ENCODE results near the gene GALNT2.

The GALNT2 gene

DNA sequence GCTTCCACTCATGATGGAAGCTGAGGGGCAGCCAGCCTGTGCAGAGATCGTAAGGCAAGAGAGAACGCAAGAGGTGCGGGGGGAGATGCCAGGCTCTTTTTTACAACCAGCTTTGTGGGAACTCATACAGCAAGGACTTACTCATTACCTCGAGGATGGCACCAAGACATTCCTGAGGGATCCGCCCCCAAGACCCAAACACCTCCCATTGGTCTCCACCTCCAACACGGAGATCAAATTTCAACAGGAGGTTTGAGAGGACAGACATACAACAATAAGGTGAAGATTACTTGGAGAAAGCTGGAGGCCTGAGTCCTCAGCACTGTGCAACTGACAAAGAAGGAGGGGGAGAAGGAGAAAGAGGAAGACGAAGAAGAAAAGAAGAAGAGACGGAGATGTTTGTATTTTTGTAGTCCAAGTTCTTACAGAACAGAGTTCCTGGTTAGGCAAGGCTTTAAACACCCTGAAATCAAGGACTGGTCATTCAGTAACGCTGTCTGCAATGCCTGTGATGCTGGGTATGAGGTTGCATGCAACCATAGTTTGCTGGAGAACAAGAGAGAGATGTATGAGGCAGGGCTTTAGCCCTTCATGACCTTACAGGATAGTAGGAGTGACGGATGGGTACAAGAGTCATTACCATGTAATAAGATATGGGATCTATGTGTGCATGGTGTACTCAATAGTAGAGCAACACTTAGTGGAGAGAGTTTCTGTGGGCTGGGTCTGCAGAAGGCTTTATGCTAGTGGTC is 19.7 kb upstream of the GALNT2 start:
- no peak overlapping the region for H3K23ac ChIP-seq (ENCODE audit: low read length)
- no peak overlapping the region for H2BK120ac ChIP-seq (ENCODE audit: low read depth, low read length)
- H3K4me1 ChIP-seq (ENCODE audit: control insufficient read depth, low read depth, low read length) = no peaks in the 10 kb centered on the region
- H3K27ac ChIP-seq (ENCODE audit: low read depth, low read length) = no peak overlapping the region
- no peak overlapping the region for H2BK15ac ChIP-seq (replicated peaks; ENCODE audit: low read depth)
- H3K56ac ChIP-seq (ENCODE audit: low read length) = no peak overlapping the region
- H3K27me3 ChIP-seq (ENCODE audit: insufficient read depth, low read length, poor library complexity) = no peaks in the 10 kb centered on the region
- H3K79me2 ChIP-seq (ENCODE audit: control insufficient read depth, insufficient read depth, low read length) = no peaks in the 10 kb centered on the region
- H2BK5ac ChIP-seq (ENCODE audit: low read length) = no peak overlapping the region
- H2AK5ac ChIP-seq (ENCODE audit: low read length) = no peak overlapping the region
- peak; percentile 87 for DNase-seq
- no peak overlapping the region for H3K4me3 ChIP-seq (ENCODE audit: low read length)
- no peaks in the 10 kb centered on the region for H3K79me1 ChIP-seq (ENCODE audit: low read length)
- no peak overlapping the region for H4K8ac ChIP-seq (ENCODE audit: low read depth, low read length)
- no peak overlapping the region for H3K9ac ChIP-seq (ENCODE audit: low read length)
- H4K5ac ChIP-seq (ENCODE audit: low read length) = no peak overlapping the region
- H3K36me3 ChIP-seq (ENCODE audit: control insufficient read depth, insufficient read depth, low read length) = no peaks in the 10 kb centered on the region
- no peak overlapping the region for H3K4me2 ChIP-seq (ENCODE audit: low read length)
- no CpG with 5 or more reads among the region's 10 CpGs for whole genome bisulfite sequencing (ENCODE audit: extremely low coverage, insufficient coverage, low lambda C conversion rate)
- H3K4ac ChIP-seq (ENCODE audit: low read depth, low read length) = no peak overlapping the region
- no peak overlapping the region for H3K18ac ChIP-seq (ENCODE audit: low read length)

DNA sequence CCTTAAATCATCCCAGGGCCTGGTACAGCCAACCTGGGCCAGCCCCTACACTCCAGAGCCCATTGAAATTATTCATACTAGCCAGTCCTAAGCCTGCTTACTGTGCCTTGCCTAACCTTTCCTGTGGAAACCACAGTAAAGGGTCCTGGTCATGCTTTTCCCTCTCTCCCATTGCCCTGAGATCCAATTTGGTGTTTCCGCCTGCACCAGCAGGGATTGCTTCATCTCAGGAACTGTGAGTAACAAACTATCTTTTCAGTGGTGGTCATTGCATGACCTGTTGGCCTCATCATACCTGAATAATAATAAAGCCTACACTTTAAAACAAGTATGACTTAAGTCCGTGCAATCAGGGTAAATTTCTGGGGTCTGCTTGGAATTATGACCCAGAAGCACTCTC is 18.7 kb upstream of the GALNT2 start:
- no peaks in the 10 kb centered on the region for H3K36me3 ChIP-seq (ENCODE audit: control insufficient read depth, insufficient read depth, low read length)
- no peak overlapping the region for H3K27ac ChIP-seq (ENCODE audit: low read depth, low read length)
- H3K4me3 ChIP-seq (ENCODE audit: low read length) = no peak overlapping the region
- no peaks in the 10 kb centered on the region for H3K4me1 ChIP-seq (ENCODE audit: control insufficient read depth, low read depth, low read length)
- no peak overlapping the region for H2BK5ac ChIP-seq (ENCODE audit: low read length)
- no peak overlapping the region for H3K4me2 ChIP-seq (ENCODE audit: low read length)
- H3K27me3 ChIP-seq (ENCODE audit: insufficient read depth, low read length, poor library complexity) = no peaks in the 10 kb centered on the region
- H3K9ac ChIP-seq (ENCODE audit: low read length) = no peak overlapping the region
- H3K18ac ChIP-seq (ENCODE audit: low read length) = no peak overlapping the region
- no peaks in the 10 kb centered on the region for H3K79me2 ChIP-seq (ENCODE audit: control insufficient read depth, insufficient read depth, low read length)
- H4K5ac ChIP-seq (ENCODE audit: low read length) = no peak overlapping the region
- no peak overlapping the region for H3K23ac ChIP-seq (ENCODE audit: low read length)
- H3K79me1 ChIP-seq (ENCODE audit: low read length) = no peaks in the 10 kb centered on the region
- H2AK5ac ChIP-seq (ENCODE audit: low read length) = no peak overlapping the region
- no peak overlapping the region for H3K4ac ChIP-seq (ENCODE audit: low read depth, low read length)
- no peak overlapping the region for H4K8ac ChIP-seq (ENCODE audit: low read depth, low read length)
- H2BK15ac ChIP-seq (replicated peaks; ENCODE audit: low read depth) = no peak overlapping the region
- no CpG with 5 or more reads among the region's 2 CpGs for WGBS (ENCODE audit: extremely low coverage, insufficient coverage, low lambda C conversion rate)
- H2BK120ac ChIP-seq (ENCODE audit: low read depth, low read length) = no peak overlapping the region
- no peak for DNase-seq
- H3K56ac ChIP-seq (ENCODE audit: low read length) = no peak overlapping the region

- no peaks in the 10 kb centered on the region for H3K79me1 ChIP-seq (ENCODE audit: low read length)
- no peak overlapping the region for H3K18ac ChIP-seq (ENCODE audit: low read length)
- no peaks in the 10 kb centered on the region for H3K4me1 ChIP-seq (ENCODE audit: control insufficient read depth, low read depth, low read length)
- H3K27me3 ChIP-seq (ENCODE audit: insufficient read depth, low read length, poor library complexity) = no peaks in the 10 kb centered on the region
- H3K56ac ChIP-seq (ENCODE audit: low read length) = no peak overlapping the region
- no peak overlapping the region for H2BK15ac ChIP-seq (replicated peaks; ENCODE audit: low read depth)
- H3K4ac ChIP-seq (ENCODE audit: low read depth, low read length) = no peak overlapping the region
- H4K5ac ChIP-seq (ENCODE audit: low read length) = no peak overlapping the region
- H3K79me2 ChIP-seq (ENCODE audit: control insufficient read depth, insufficient read depth, low read length) = no peaks in the 10 kb centered on the region
- H3K9ac ChIP-seq (ENCODE audit: low read length) = no peak overlapping the region
- H2BK120ac ChIP-seq (ENCODE audit: low read depth, low read length) = no peak overlapping the region
- no peak overlapping the region for H4K8ac ChIP-seq (ENCODE audit: low read depth, low read length)
- H3K23ac ChIP-seq (ENCODE audit: low read length) = no peak overlapping the region
- H3K4me2 ChIP-seq (ENCODE audit: low read length) = no peak overlapping the region
- DNase-seq = no peak
- H2AK5ac ChIP-seq (ENCODE audit: low read length) = no peak overlapping the region
- H2BK5ac ChIP-seq (ENCODE audit: low read length) = no peak overlapping the region
- no peak overlapping the region for H3K27ac ChIP-seq (ENCODE audit: low read depth, low read length)
- H3K36me3 ChIP-seq (ENCODE audit: control insufficient read depth, insufficient read depth, low read length) = no peaks in the 10 kb centered on the region
- no peak overlapping the region for H3K4me3 ChIP-seq (ENCODE audit: low read length)
- no CpG with 5 or more reads among the region's 1 CpG for WGBS (ENCODE audit: extremely low coverage, insufficient coverage, low lambda C conversion rate)
Observed at GRCh38 chr1:230048922-230049321, 18.1 kb upstream of the GALNT2 start.

DNA sequence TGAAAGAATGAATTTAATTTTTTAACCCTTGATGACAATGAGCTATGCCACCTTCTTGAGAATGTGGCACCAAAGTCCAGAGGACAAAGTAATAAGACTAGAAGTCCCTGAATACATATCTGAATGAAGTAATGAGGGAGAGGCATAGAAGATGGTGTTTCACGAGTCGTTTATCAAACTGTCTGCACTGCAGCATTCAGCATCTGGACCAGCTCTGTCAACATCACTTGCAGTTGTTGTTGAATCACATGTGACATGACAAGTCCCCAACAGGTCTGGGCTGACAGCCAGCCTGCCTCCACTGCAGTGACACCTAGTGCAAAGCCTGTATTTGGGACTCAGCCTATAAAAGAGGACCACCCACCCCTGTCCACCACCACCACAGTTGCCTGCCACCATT is 17.3 kb upstream of the GALNT2 start:
- no peak overlapping the region for H3K4me2 ChIP-seq (ENCODE audit: low read length)
- H2BK5ac ChIP-seq (ENCODE audit: low read length) = no peak overlapping the region

DNA sequence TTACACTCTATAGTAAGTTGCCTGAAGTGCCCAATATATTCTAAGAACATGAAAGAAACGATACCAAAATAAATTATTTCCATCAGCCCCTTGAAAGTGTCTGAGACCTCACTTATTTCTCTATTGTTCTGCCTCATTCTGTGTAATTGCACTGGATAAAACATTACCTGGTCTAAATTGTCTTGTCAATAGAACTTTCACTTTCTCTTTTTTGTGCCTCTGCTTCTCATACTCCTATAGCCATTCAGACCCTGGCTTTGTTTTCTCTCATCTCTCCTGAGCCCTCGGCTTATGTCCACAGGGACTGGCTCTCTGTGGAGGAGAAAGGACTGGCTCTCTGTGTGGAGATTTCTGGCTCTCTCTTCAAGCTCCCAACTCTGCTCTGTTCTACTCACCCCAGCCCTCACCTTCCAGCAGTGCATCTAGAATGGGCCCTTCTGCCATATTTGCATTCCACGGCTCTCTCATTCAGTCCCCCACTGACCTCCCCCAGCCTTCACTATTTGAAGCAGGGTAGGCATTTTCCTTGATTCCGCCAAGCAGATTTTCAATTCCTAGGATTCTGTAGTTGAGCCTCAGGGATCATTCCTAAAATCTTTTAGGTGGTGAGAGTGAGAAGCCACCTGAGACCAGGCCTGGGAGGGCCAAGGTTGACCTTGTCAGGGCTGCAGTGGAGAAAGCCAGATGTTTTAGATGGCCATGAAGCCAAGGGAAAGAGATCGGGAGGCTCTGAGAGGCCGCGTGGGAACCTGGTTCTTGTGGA is 15.9 kb upstream of the GALNT2 start:
- no peak overlapping the region for H3K27ac ChIP-seq (ENCODE audit: low read depth, low read length)
- H3K4me3 ChIP-seq (ENCODE audit: low read length) = no peak overlapping the region
- no peak overlapping the region for H3K9ac ChIP-seq (ENCODE audit: low read length)
- no peak overlapping the region for H4K5ac ChIP-seq (ENCODE audit: low read length)
- no peak overlapping the region for H3K56ac ChIP-seq (ENCODE audit: low read length)
- H2AK5ac ChIP-seq (ENCODE audit: low read length) = no peak overlapping the region
- H3K36me3 ChIP-seq (ENCODE audit: control insufficient read depth, insufficient read depth, low read length) = no peaks in the 10 kb centered on the region
- no peak overlapping the region for H2BK120ac ChIP-seq (ENCODE audit: low read depth, low read length)
- no peak for DNase-seq
- H2BK15ac ChIP-seq (replicated peaks; ENCODE audit: low read depth) = no peak overlapping the region
- no peak overlapping the region for H4K8ac ChIP-seq (ENCODE audit: low read depth, low read length)
- no peak overlapping the region for H2BK5ac ChIP-seq (ENCODE audit: low read length)
- H3K4me2 ChIP-seq (ENCODE audit: low read length) = no peak overlapping the region
- no peaks in the 10 kb centered on the region for H3K79me2 ChIP-seq (ENCODE audit: control insufficient read depth, insufficient read depth, low read length)
- H3K18ac ChIP-seq (ENCODE audit: low read length) = no peak overlapping the region
- no peak overlapping the region for H3K23ac ChIP-seq (ENCODE audit: low read length)
- no CpG with 5 or more reads among the region's 7 CpGs for WGBS (ENCODE audit: extremely low coverage, insufficient coverage, low lambda C conversion rate)
- H3K4me1 ChIP-seq (ENCODE audit: control insufficient read depth, low read depth, low read length) = no peaks in the 10 kb centered on the region
- no peaks in the 10 kb centered on the region for H3K79me1 ChIP-seq (ENCODE audit: low read length)
- no peak overlapping the region for H3K4ac ChIP-seq (ENCODE audit: low read depth, low read length)
- no peaks in the 10 kb centered on the region for H3K27me3 ChIP-seq (ENCODE audit: insufficient read depth, low read length, poor library complexity)

More for the DNA sequence above, 17.3 kb upstream of the GALNT2 start:
- Histone ChIP-seq H3K79me1 (ENCODE audit: low read length) (no peaks in the 10 kb centered on the region), H3K18ac (ENCODE audit: low read length) (no peak overlapping the region), H3K56ac (ENCODE audit: low read length) (no peak overlapping the region), H3K23ac (ENCODE audit: low read length) (no peak overlapping the region), H2BK120ac (ENCODE audit: low read depth, low read length) (no peak overlapping the region), H3K79me2 (ENCODE audit: control insufficient read depth, insufficient read depth, low read length) (no peaks in the 10 kb centered on the region), H3K4me1 (ENCODE audit: control insufficient read depth, low read depth, low read length) (no peaks in the 10 kb centered on the region), H3K27ac (ENCODE audit: low read depth, low read length) (no peak overlapping the region), H3K27me3 (ENCODE audit: insufficient read depth, low read length, poor library complexity) (no peaks in the 10 kb centered on the region), H2AK5ac (ENCODE audit: low read length) (no peak overlapping the region), H3K9ac (ENCODE audit: low read length) (no peak overlapping the region), H4K5ac (ENCODE audit: low read length) (no peak overlapping the region), H3K36me3 (ENCODE audit: control insufficient read depth, insufficient read depth, low read length) (no peaks in the 10 kb centered on the region), H2BK15ac (replicated peaks; ENCODE audit: low read depth) (no peak overlapping the region), H3K4ac (ENCODE audit: low read depth, low read length) (no peak overlapping the region), H4K8ac (ENCODE audit: low read depth, low read length) (no peak overlapping the region), H3K4me3 (ENCODE audit: low read length) (no peak overlapping the region)
- no peak for DNase-seq
- WGBS (ENCODE audit: extremely low coverage, insufficient coverage, low lambda C conversion rate) = no CpG with 5 or more reads among the region's 2 CpGs

Measured in mesendoderm (in vitro differentiated cells).